GM19324 (cell line): ENCODE data around the gene TIMM50.

Experiments
- ATAC-seq: cut with Tn5 transposase; IDR thresholded peaks from one replicate; pipeline ENCODE4 v1.9.1; 2021; ENCODE audit warnings: mild to moderate bottlenecking, moderate library complexity; ENCODE audit not compliant: unreplicated experiment, low FRiP score

Gene TIMM50

DNA sequence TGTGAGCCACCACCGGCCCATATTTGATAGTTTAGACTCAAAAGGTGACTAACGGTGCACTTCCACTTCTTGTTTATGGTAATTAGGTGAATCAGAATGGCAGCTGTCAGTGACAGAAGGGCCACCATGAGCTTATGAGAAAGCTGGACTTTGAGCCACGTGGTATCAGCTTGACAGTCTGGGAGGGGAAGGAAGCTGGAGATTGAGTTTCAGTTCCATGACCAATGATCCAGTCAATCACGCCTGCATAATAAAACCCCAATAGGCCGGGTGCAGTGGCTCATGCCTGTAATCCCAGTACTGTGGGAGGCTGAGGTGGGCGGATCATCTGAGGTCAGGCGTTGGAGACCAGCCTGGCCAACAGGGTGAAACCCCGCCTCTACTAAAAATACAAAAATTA is 43.9 kb downstream of the TIMM50 start:
- ATAC-seq = no peak

- no peak for ATAC-seq
Measured at GRCh38 chr19:39525205-39525604, 44.6 kb downstream of the TIMM50 start.

DNA sequence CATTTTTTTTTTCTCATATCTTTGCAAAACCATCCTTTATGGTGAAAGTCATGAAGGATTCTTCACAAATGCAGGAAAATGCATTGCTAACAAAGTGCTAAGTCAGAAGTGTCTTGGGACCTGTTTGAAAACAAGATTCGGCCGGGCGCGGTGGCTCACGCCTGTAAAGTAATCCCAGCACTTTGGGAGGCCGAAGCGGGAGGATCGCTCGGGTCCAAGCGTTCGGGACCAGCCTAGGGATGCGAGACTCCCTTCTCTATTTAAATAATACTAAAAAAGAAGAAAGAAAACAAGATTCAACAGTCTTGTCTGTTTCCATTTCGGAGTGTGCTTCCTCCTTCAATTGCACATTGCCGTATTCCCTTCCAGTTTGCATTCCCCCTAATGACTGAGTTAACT is 51.2 kb downstream of the TIMM50 start:
- no peak for ATAC-seq

- ATAC-seq = peak; percentile 89
Measured at GRCh38 chr19:39532233-39533002, 51.8 kb downstream of the TIMM50 start, which contains the start of gene EID2B. Gene EID2B, minus strand, starts transcription at chr19:39532852. Its CDS starts 50 bp downstream, at chr19:39532802.

DNA sequence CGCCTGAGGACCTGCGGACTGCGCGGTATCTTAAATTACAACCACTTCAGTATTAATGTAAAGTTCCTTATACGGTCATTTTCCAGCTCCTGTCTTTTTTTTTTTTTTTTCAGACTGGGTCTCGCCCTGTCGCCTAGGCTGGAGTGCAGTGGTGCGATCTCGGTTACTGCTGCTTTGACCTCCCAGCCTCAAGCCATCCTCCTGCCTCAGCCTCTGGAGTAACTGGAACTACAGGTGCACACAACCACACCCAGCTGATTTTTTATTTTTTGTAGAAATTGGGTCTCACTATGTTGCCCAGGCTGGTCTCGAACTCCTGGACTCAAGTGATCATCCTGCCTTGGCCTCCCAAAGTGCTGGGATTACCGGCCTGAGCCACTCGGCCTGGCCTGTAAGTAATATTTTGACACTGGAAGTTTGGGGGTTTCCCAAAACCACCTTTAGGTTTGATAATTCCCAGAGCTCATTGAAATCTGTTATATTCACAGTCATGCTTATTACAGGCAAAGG is 52.4 kb downstream of the TIMM50 start:
- ATAC-seq = no peak

DNA sequence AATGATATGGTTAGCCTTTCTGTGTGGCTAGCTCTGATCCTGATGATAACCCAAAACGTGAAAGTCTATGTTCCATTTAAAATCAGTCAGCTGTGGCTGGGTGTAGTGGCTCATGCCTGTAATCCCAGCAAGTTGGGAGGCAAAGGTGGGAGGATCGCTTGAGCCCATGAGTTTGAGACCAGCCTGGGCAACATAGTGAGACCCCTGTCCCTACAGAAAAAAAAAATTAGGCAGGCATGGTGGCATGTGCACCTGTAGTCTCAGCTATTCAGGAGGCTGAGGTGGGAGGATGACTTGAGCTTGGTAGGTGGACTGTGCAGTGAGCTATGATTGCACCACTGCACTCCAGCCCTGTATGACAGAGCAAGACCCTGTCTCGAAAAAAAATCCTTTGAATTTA is 53.2 kb downstream of the TIMM50 start:
- ATAC-seq = no peak

- ATAC-seq = no peak
Measured at GRCh38 chr19:39539165-39539517, 58.5 kb downstream of the TIMM50 start.

DNA sequence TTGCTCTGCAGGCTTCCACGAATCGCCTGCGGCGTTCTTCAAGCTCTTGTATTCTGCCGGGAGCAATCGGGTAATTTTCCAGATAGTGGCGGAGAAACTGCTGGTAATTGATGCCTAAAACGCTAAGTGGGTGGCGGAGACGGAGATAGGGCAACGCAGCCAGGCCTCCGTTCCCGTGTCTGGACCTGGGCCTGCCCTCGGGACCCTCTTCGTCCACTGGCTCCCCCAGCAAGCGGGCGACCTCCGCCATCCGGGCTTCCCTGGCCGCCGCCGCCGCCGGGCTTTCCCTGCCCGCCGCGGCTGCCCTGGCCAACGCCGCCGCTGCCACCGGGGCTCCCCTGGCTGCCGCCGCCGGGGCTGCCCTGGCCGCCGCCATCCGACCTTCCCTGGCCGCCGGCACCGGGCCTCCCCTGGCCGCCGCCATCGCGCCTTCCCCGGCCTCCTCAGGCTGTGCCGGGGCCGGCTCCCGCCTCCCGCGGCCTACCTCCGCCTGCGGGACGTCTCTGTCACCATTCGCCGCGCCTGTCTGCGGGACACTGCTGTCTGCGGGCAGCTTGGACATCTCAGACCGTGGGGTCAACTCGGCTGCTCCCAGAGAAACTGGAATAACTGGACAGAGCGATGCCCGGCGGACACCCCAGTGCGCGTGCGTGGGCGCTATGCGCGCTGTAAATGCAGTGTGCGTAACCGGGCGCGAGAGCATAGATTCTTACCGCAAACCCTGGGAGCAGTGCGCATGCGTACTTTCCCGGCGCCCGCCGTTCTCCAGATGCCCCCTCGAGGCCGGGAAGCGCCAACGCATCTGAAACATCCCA is 59.1 kb downstream of the TIMM50 start, which contains the start of gene EID2:
TSS of gene EID2 (minus strand) at position 644 of the 815 bp plus-strand sequence. CDS start at position 562, 82 bp downstream.
- ATAC-seq = peak; percentile 95

DNA sequence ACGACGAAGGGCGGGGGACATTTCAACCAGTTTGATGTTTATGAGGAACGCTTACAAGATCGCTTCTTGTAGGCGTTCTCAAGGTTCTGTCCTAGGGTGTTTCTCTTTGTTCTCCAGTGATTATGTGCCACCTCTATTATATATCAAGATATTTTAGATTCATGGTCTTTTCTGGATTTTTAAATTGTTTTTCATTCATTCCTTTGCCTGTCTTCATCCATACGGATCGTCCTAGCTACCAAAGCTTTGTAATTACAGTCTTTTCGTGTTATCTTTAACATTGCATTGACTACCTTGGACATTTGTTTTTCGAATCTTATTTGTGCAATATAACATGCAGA is 59.7 kb downstream of the TIMM50 start:
- no peak for ATAC-seq
